SK-N-SH (cell line): Measurements from ENCODE around the gene DGKD.
"Not testable (repeated sequence)": the region's sequence is repeated elsewhere in the genome, so short reads cannot be mapped to it uniquely, and the experiment has no call there.

Source experiments
- CHD2 ChIP-seq: fragments of 150-350 bp; IDR thresholded peaks from 2 replicates; pipeline ENCODE4 v1.6.1; 2018; ENCODE audit warnings: low read length; ENCODE audit not compliant: partially characterized antibody
- CTCF ChIP-seq: fragments of 200-600 bp; sonication (generic); IDR thresholded peaks from 2 replicates; pipeline ENCODE4 v1.6.1; 2017; ENCODE audit warnings: antibody characterized with exemption, mild to moderate bottlenecking, moderate library complexity
- EZH2phosphoT487 ChIP-seq: fragments of 200-600 bp; sonication (generic); IDR thresholded peaks from 2 replicates; pipeline ENCODE4 v1.6.1; 2017; ENCODE audit warnings: low read depth, mixed run types, mild to moderate bottlenecking, antibody characterized with exemption, moderate library complexity, borderline replicate concordance
- FOSL2 ChIP-seq: IDR thresholded peaks from 2 replicates; pipeline ENCODE4 v1.4.0; 2012; ENCODE audit warnings: low read depth, mild to moderate bottlenecking, moderate library complexity, borderline replicate concordance
- POLR2AphosphoS5 ChIP-seq: IDR thresholded peaks from 2 replicates; pipeline ENCODE4 v1.6.1; 2012; ENCODE audit warnings: low read depth, low read length
- REST ChIP-seq: IDR thresholded peaks from 2 replicates; pipeline ENCODE4 v1.6.1; 2012; ENCODE audit warnings: mild to moderate bottlenecking, low read depth, low read length, moderate library complexity
- RXRA ChIP-seq: IDR thresholded peaks from 2 replicates; pipeline ENCODE4 v1.4.0; 2012; ENCODE audit warnings: low read depth, mild to moderate bottlenecking, borderline replicate concordance
- TAF1 ChIP-seq: IDR thresholded peaks from 2 replicates; pipeline ENCODE4 v1.6.1; 2012; ENCODE audit warnings: low read depth, mild to moderate bottlenecking, low read length, moderate library complexity, borderline replicate concordance

- TF ChIP-seq REST, CTCF, RXRA, POLR2AphosphoS5, CHD2, TAF1, EZH2phosphoT487, FOSL2: not testable (repeated sequence)
Observed at GRCh38 chr2:233336091-233336490, 18.2 kb upstream of the DGKD start.
